ENCODE measurements around the gene CUBN. TPM values are rescaled to one million over a fixed set of nuclear protein-coding genes. Genes with fewer than 3 reads are reported as not detected.

Gene CUBN
- total RNA-seq, 1 donor from 2014 or later = 0.30 TPM

GRCh38 chr10:17004801-17005380 is 124.7 kb downstream of the CUBN start:
- H3K36me3 Mint-ChIP-seq (ENCODE audit: low read depth) = no peaks in the 10 kb centered on the region
- H3K9me3 Mint-ChIP-seq = no peaks in the 10 kb centered on the region
- no peak overlapping the region for H3K27ac Mint-ChIP-seq
- no peak overlapping the region for H3K4me3 Mint-ChIP-seq (ENCODE audit: low read depth)
- no peak for DNase-seq (ENCODE audit: low spot score)
- H3K4me1 Mint-ChIP-seq (ENCODE audit: low read depth) = peaks cover 36% of the 10 kb centered on the region
- peaks cover 68% of the 10 kb centered on the region for H3K27me3 Mint-ChIP-seq (ENCODE audit: low read depth)
- intact Hi-C loops (cut with micrococcal nuclease) = no loop called here

- H3K4me1 Mint-ChIP-seq (ENCODE audit: low read depth) = peaks cover 36% of the 10 kb centered on the region
- H3K27ac Mint-ChIP-seq = peak overlapping the region; percentile 28
Observed at GRCh38 chr10:17003651-17004286, 125.8 kb downstream of the CUBN start.

GRCh38 chr10:17003151-17003550 is 126.5 kb downstream of the CUBN start:
- intact Hi-C loops (cut with micrococcal nuclease) = loop anchor here (1.0 to 2.0 kb wide), 6 partner anchors 20 to 644 kb away; partner anchors contain the start of gene TRDMT1
- H3K27me3 Mint-ChIP-seq (ENCODE audit: low read depth) = peaks cover 65% of the 10 kb centered on the region
- peak; percentile 58 for DNase-seq (ENCODE audit: low spot score)
- peak overlapping the region; percentile 99 for H3K27ac Mint-ChIP-seq
- H3K4me3 Mint-ChIP-seq (ENCODE audit: low read depth) = peak overlapping the region; percentile 13
- H3K9me3 Mint-ChIP-seq = no peaks in the 10 kb centered on the region
- peaks cover 36% of the 10 kb centered on the region for H3K4me1 Mint-ChIP-seq (ENCODE audit: low read depth)
- no peaks in the 10 kb centered on the region for H3K36me3 Mint-ChIP-seq (ENCODE audit: low read depth)

More at GRCh38 chr10:17003651-17004286, 125.8 kb downstream of the CUBN start:
- no peak for DNase-seq (ENCODE audit: low spot score)
- peaks cover 66% of the 10 kb centered on the region for H3K27me3 Mint-ChIP-seq (ENCODE audit: low read depth)
- no peaks in the 10 kb centered on the region for H3K9me3 Mint-ChIP-seq
- intact Hi-C loops (cut with micrococcal nuclease) = loop anchor here (1.0 to 2.0 kb wide), 6 partner anchors 20 to 643 kb away; partner anchors contain the start of gene TRDMT1
- no peak overlapping the region for H3K4me3 Mint-ChIP-seq (ENCODE audit: low read depth)
- no peaks in the 10 kb centered on the region for H3K36me3 Mint-ChIP-seq (ENCODE audit: low read depth)

GRCh38 chr10:17001961-17002749 is 127.5 kb downstream of the CUBN start:
- no peak for DNase-seq (ENCODE audit: low spot score)
- intact Hi-C loops (cut with micrococcal nuclease) = loop anchor here (1.0 to 2.0 kb wide), 6 partner anchors 35 to 645 kb away; partner anchors contain the start of gene RSU1
- H3K27ac Mint-ChIP-seq = peak overlapping the region; percentile 99
- peak overlapping the region; percentile 46 for H3K4me3 Mint-ChIP-seq (ENCODE audit: low read depth)
- H3K9me3 Mint-ChIP-seq = no peaks in the 10 kb centered on the region
- peaks cover 33% of the 10 kb centered on the region for H3K4me1 Mint-ChIP-seq (ENCODE audit: low read depth)
- H3K36me3 Mint-ChIP-seq (ENCODE audit: low read depth) = no peaks in the 10 kb centered on the region
- peaks cover 69% of the 10 kb centered on the region for H3K27me3 Mint-ChIP-seq (ENCODE audit: low read depth)

GRCh38 chr10:17001297-17001744 is 128.3 kb downstream of the CUBN start:
- no peak overlapping the region for H3K4me3 Mint-ChIP-seq (ENCODE audit: low read depth)
- H3K27me3 Mint-ChIP-seq (ENCODE audit: low read depth) = peaks cover 66% of the 10 kb centered on the region
- intact Hi-C loops (cut with micrococcal nuclease) = no loop called here
- peak overlapping the region; percentile 99 for H3K27ac Mint-ChIP-seq
- H3K4me1 Mint-ChIP-seq (ENCODE audit: low read depth) = peaks cover 35% of the 10 kb centered on the region
- no peaks in the 10 kb centered on the region for H3K9me3 Mint-ChIP-seq
- H3K36me3 Mint-ChIP-seq (ENCODE audit: low read depth) = no peaks in the 10 kb centered on the region
- no peak for DNase-seq (ENCODE audit: low spot score)

GRCh38 chr10:16999665-17000451 is 129.8 kb downstream of the CUBN start:
- intact Hi-C loops (cut with micrococcal nuclease) = no loop called here
- no peaks in the 10 kb centered on the region for H3K9me3 Mint-ChIP-seq
- H3K4me1 Mint-ChIP-seq (ENCODE audit: low read depth) = peaks cover 40% of the 10 kb centered on the region
- no peak overlapping the region for H3K4me3 Mint-ChIP-seq (ENCODE audit: low read depth)
- no peaks in the 10 kb centered on the region for H3K36me3 Mint-ChIP-seq (ENCODE audit: low read depth)
- H3K27me3 Mint-ChIP-seq (ENCODE audit: low read depth) = peaks cover 62% of the 10 kb centered on the region
- no peak for DNase-seq (ENCODE audit: low spot score)
- H3K27ac Mint-ChIP-seq = no peak overlapping the region

GRCh38 chr10:16996530-16996964 is 133.1 kb downstream of the CUBN start:
- H3K4me3 Mint-ChIP-seq (ENCODE audit: low read depth) = no peak overlapping the region
- H3K4me1 Mint-ChIP-seq (ENCODE audit: low read depth) = peaks cover 11% of the 10 kb centered on the region
- H3K27ac Mint-ChIP-seq = no peak overlapping the region
- no peak for DNase-seq (ENCODE audit: low spot score)
- H3K36me3 Mint-ChIP-seq (ENCODE audit: low read depth) = no peaks in the 10 kb centered on the region
- peaks cover 66% of the 10 kb centered on the region for H3K27me3 Mint-ChIP-seq (ENCODE audit: low read depth)
- no peaks in the 10 kb centered on the region for H3K9me3 Mint-ChIP-seq
- intact Hi-C loops (cut with micrococcal nuclease) = no loop called here

GRCh38 chr10:16995867-16996529 is 133.6 kb downstream of the CUBN start:
- Mint-ChIP-seq H3K36me3 (ENCODE audit: low read depth) (no peaks in the 10 kb centered on the region), H3K4me3 (ENCODE audit: low read depth) (no peak overlapping the region), H3K9me3 (peaks cover 3% of the 10 kb centered on the region), H3K27me3 (ENCODE audit: low read depth) (peaks cover 66% of the 10 kb centered on the region), H3K27ac (no peak overlapping the region), H3K4me1 (ENCODE audit: low read depth) (peaks cover 8% of the 10 kb centered on the region)
- intact Hi-C loops (cut with micrococcal nuclease) = no loop called here
- no peak for DNase-seq (ENCODE audit: low spot score)

GRCh38 chr10:16993186-16993585 is 136.4 kb downstream of the CUBN start:
- Mint-ChIP-seq H3K9me3 (peaks cover 3% of the 10 kb centered on the region), H3K4me3 (ENCODE audit: low read depth) (no peak overlapping the region), H3K4me1 (ENCODE audit: low read depth) (peaks cover 8% of the 10 kb centered on the region), H3K27ac (no peak overlapping the region), H3K36me3 (ENCODE audit: low read depth) (no peaks in the 10 kb centered on the region), H3K27me3 (ENCODE audit: low read depth) (peaks cover 44% of the 10 kb centered on the region)
- intact Hi-C loops (cut with micrococcal nuclease) = no loop called here
- no peak for DNase-seq (ENCODE audit: low spot score)

- no peak for DNase-seq (ENCODE audit: low spot score)
- intact Hi-C loops (cut with micrococcal nuclease) = no loop called here
- Mint-ChIP-seq H3K4me3 (ENCODE audit: low read depth) (no peak overlapping the region), H3K9me3 (peaks cover 3% of the 10 kb centered on the region), H3K27me3 (ENCODE audit: low read depth) (peaks cover 38% of the 10 kb centered on the region), H3K27ac (no peak overlapping the region), H3K36me3 (ENCODE audit: low read depth) (no peaks in the 10 kb centered on the region), H3K4me1 (ENCODE audit: low read depth) (peaks cover 8% of the 10 kb centered on the region)
Observed at GRCh38 chr10:16992611-16993119, 136.9 kb downstream of the CUBN start.

GRCh38 chr10:16991011-16991410 is 138.6 kb downstream of the CUBN start:
- no peak for DNase-seq (ENCODE audit: low spot score)
- Mint-ChIP-seq H3K27ac (no peak overlapping the region), H3K27me3 (ENCODE audit: low read depth) (peaks cover 36% of the 10 kb centered on the region), H3K36me3 (ENCODE audit: low read depth) (no peaks in the 10 kb centered on the region), H3K9me3 (peaks cover 3% of the 10 kb centered on the region), H3K4me3 (ENCODE audit: low read depth) (no peak overlapping the region), H3K4me1 (ENCODE audit: low read depth) (peaks cover 2% of the 10 kb centered on the region)
- intact Hi-C loops (cut with micrococcal nuclease) = no loop called here

All from activated T-helper 2 cell treated with anti-CD3 and anti-CD28 coated beads, Interferon-gamma antibody, Interleukin-2, Interleukin-4, amounts not matched to agents 10 μg/mL and 5 μg/mL and 100 μg/mL, durations not matched to agents 14 hours and 24 hours and 36 hours (primary cell).